Astrocyte of the cerebellum (primary cell): Measurements from ENCODE around the gene FAM168A.

ENCODE experiments used
- DNase-seq: peaks from one replicate; pipeline ENCODE4 v3.0.0-alpha.2; 2011; ENCODE audit warnings: low read depth
- H3K4me3 ChIP-seq: 2 replicates; pipeline ENCODE4 v1.5.1; 2011; ENCODE audit warnings: mild to moderate bottlenecking, low read depth, low read length, moderate library complexity
- in situ Hi-C: cut with HindIII; loops from 2 replicates; pipeline ENCODE4 v1.10.0; 2017; ENCODE audit warnings: low sequenced_read_pairs
- TF ChIP-seq, protein P1 (sequence below): IDR thresholded peaks from 2 replicates; pipeline ENCODE4 v1.5.1; 2012; ENCODE audit warnings: low read length, low read depth, moderate library complexity, mild to moderate bottlenecking; ENCODE audit errors: missing control alignments

Gene FAM168A

GRCh38 chr11:73640592-73640991, 42.7 kb upstream of the FAM168A start:
- no peak overlapping the region for H3K4me3 ChIP-seq
- DNase-seq: no peak
- in situ Hi-C loops: no loop called here
- TF ChIP-seq, protein P1, sequence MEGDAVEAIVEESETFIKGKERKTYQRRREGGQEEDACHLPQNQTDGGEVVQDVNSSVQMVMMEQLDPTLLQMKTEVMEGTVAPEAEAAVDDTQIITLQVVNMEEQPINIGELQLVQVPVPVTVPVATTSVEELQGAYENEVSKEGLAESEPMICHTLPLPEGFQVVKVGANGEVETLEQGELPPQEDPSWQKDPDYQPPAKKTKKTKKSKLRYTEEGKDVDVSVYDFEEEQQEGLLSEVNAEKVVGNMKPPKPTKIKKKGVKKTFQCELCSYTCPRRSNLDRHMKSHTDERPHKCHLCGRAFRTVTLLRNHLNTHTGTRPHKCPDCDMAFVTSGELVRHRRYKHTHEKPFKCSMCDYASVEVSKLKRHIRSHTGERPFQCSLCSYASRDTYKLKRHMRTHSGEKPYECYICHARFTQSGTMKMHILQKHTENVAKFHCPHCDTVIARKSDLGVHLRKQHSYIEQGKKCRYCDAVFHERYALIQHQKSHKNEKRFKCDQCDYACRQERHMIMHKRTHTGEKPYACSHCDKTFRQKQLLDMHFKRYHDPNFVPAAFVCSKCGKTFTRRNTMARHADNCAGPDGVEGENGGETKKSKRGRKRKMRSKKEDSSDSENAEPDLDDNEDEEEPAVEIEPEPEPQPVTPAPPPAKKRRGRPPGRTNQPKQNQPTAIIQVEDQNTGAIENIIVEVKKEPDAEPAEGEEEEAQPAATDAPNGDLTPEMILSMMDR: no peak

GRCh38 chr11:73637012-73637411, 39.1 kb upstream of the FAM168A start:
- H3K4me3 ChIP-seq: no peak overlapping the region
- in situ Hi-C loops: no loop called here
- DNase-seq: no peak
- TF ChIP-seq, protein P1: no peak

GRCh38 chr11:73636249-73636648, 38.3 kb upstream of the FAM168A start:
- H3K4me3 ChIP-seq: no peak overlapping the region
- in situ Hi-C loops: no loop called here
- TF ChIP-seq, protein P1: no peak
- no peak for DNase-seq

DNA sequence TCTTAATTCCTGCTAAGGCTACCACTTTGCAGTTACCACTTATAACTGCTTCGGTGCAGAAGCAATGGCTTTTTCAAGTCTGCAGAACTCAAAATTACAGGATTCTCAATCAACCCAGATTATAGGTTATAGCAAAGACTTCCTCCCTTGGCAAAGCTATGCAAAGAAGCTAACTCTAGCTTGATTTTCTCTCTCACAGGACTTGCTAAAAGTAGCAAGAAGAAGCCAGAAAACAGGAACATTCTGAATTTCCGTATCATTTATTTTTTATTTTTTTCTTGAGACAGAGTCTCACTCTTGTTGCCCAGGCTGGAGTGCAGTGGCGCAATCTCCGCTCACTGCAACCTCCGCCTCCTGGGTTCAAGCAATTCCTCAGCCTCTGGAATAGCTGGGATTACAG, 37.8 kb upstream of the FAM168A start:
- in situ Hi-C loops: no loop called here
- no peak overlapping the region for H3K4me3 ChIP-seq
- TF ChIP-seq, protein P1: no peak
- DNase-seq: no peak

- in situ Hi-C loops: no loop called here
- no peak overlapping the region for H3K4me3 ChIP-seq
- DNase-seq: no peak
- TF ChIP-seq, protein P1: no peak
Observed at GRCh38 chr11:73633999-73634398, 36.1 kb upstream of the FAM168A start.

DNA sequence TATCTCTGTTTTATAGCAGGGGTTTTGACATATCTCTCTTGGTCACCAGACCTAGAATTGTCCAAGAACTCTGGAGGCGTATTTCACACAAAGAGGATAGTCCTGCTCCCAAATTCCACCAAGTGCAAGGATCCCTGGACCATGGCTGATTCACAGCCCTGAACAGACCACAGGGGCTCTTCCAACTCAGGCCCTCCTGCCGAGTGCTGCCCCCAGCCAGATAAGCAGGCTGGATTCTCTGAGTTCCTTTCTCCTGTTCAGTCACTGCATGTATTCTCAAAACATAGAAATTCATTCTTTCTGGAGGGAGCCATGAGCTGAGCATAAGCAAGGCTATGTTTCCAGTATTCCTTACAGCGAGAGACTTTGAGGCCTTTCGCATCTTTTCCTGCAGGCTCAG, 35.1 kb upstream of the FAM168A start:
- TF ChIP-seq, protein P1: no peak
- in situ Hi-C loops: no loop called here
- DNase-seq: no peak
- H3K4me3 ChIP-seq: no peak overlapping the region

DNA sequence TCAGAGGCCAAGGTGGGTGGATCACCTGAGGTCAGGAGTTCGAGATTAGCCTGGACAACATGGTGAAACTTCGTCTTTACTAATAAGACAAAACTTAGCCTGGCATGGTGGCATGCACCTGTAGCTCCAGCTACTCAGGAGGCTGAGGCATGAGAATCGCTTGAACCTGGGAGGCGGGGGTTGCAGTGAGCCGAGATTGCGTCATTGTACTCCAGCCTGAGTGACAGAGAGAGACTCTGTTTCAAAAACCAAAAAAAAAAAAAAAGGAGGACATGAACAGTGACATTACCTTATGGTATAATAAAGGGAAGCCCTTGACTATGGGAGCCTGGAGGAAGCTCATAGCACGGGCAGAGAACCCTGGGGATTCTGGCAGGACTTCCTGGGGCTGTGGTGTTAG, 32.0 kb upstream of the FAM168A start:
- in situ Hi-C loops: no loop called here
- H3K4me3 ChIP-seq: no peak overlapping the region
- TF ChIP-seq, protein P1: no peak
- DNase-seq: no peak
